Middle frontal gyrus (tissue), 1 donor: ENCODE measurements around the gene HDDC3.
"Not testable (repeated sequence)": the region's sequence is repeated elsewhere in the genome, so short reads cannot be mapped to it uniquely, and the experiment has no call there.

Experiments used
- DNase-seq: peaks from one replicate; pipeline ENCODE4 v3.0.0-alpha.2; 2015; ENCODE audit warnings: low spot score; ENCODE audit errors: extremely low spot score

The HDDC3 gene

GRCh38 chr15:90930861-90931574 lies 1.3 kb downstream of the HDDC3 start:
- no peak for DNase-seq

GRCh38 chr15:90929246-90930019 lies 2.9 kb downstream of the HDDC3 start:
- no peak for DNase-seq

GRCh38 chr15:90928106-90928505 lies 4.2 kb downstream of the HDDC3 start:
- not testable (repeated sequence) for DNase-seq

DNA sequence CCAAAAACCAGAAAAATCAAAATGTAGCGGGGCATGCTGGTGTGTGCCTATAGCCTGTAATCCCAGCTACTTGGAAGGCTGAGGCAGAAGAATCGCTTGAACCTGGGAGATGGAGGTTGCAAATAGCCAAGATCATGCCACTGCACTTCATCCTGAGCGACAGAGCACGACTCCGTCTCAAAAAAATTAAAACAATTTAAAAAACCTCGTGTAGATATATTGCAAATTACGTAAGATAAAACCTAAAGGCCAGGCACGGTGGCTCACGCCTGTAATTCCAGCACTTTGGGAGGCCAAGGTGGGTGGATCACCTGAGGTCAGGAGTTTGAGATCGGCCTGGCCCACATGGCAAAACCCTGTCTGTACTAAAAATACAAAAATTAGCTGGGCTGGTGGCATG lies 5.6 kb downstream of the HDDC3 start:
- not testable (repeated sequence) for DNase-seq

GRCh38 chr15:90924375-90924774 lies 8.0 kb downstream of the HDDC3 start:
- no peak for DNase-seq

DNA sequence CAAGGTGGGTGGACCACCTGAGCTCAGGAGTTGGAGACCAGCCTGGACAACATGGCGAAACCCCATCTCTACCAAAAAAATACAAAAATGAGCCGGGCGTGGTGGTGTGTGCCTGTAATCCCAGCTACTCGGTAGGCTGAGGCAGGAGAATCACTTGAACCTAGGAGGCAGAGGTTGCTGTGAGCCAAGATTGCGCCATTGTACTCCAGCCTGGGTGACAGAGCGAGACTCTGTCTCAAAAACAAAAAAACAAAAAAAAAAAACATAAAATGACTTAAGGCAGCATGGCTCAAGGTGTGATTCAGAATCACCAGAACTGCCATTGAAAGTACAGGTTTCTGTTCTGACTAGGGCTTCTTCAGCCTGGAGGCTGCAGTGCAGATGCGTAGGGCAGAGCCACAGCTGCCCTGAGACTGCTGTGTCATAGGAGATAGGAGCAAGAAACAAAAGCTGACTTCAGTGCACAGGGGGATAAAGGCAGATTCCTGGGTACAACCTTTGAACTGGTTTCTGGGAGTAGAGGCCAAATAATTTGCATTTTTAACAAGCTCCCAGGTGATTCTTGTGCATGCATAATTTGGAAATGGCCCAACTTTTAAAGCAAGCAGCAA lies 9.5 kb downstream of the HDDC3 start:
- DNase-seq, result not testable (repeated sequence)

GRCh38 chr15:90921887-90922286 lies 10.5 kb downstream of the HDDC3 start:
- DNase-seq, result no peak

GRCh38 chr15:90918835-90919234 lies 13.5 kb downstream of the HDDC3 start:
- DNase-seq, result no peak

DNA sequence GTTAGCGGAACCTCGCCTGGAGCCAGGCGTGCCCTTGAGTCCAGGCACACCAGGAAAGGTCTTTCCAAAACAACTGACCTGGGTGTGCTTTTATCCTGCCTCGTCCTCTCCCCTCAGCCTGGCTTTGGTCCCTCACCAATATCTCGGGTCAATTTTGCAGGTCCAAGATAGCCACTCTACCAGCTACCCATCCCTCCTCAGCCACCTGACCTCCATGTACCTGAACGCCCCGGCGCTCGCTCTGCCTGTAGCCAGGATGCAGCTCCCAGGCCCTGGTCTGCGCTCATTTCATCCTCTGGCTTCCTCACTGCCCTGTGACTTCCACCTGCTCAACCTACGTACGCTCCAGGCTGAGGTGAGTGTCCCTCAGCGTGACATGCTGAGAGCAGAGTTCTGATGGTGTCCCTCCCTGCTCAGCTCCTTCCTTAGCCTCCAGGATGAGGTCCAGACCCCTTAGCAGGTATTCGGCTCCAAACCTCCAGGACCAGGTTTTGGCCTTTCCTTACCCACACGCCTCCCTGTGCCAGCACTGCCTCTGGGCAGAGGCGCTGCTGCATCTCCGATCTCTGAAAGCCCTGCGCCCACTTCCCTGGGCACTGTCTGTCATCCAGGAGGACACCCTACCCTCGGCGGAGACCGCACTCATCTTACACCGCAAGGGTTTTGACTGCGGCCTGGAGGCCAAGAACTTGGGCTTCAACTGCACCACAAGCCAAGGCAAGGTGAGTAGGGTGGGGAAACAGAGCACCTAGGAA lies 14.1 kb downstream of the HDDC3 start:
- DNase-seq, result no peak

DNA sequence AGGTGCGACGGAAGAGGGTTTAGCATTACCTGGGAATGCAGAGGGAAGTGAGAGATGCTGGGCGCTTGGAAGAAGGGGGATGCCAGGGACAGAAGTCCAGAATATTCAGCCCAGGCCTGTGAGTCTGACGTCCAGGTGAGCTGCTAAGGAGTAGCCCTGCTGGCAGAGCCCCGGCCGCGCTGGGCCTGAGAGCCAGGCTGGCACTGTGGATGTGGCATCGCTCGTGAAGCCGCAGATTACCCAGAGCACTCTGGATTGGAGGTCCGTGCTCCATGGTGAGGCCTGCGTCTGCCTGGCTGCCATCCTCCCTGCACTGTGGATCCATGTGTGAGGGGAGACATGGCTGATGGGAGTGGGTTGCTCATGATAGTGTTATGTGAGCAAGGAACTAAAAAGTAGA lies 14.8 kb downstream of the HDDC3 start:
- DNase-seq, result no peak

DNA sequence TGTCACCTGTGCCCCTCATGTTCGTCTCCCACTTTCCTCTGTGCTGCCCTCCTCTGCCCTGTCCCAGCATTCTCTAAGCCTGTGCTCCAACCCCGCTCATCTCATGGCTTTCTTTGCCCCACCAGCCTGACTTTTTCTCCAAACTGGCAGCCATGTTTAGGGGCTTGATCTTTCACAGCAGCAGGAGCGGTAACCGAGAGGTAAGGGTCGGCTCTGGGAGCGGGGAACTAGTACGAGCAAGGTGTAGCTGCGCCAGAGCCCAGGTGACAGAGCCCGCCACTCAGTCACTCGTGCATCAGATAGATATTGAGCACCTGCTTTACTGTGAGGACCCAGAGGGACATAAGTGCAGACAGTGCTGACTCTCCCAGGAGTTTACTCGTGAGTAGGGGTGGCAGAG lies 15.9 kb downstream of the HDDC3 start:
- DNase-seq, result no peak

DNA sequence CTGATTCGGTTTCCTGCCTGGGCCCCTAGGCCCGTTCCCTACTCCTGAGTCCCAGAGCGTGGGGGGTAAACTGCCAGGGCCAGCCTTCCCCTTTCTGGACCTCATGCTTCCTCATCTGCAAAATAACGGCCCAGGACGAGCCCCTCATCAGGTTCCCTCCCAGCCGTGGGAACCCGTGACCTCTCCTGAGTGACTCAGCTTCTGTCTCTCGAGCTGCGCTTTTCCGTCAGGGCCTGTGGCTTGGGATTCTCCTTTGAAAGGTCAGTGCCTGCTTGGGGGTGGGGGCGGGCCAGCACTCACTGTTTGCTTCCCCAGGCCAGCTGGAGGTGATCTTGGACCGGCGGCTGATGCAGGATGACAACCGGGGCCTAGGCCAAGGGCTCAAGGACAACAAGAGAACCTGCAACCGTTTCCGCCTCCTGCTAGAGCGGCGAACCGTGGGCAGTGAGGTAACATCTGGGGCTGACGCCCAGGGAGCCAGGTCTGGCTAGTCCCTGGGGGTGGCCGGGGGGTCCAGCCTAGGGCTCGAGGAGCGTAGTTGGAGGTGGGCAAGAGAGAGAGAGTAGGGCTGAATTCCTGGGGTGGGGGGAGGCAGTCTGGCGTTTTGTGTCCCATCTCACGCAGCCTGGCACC lies 16.4 kb downstream of the HDDC3 start:
- DNase-seq, result no peak

DNA sequence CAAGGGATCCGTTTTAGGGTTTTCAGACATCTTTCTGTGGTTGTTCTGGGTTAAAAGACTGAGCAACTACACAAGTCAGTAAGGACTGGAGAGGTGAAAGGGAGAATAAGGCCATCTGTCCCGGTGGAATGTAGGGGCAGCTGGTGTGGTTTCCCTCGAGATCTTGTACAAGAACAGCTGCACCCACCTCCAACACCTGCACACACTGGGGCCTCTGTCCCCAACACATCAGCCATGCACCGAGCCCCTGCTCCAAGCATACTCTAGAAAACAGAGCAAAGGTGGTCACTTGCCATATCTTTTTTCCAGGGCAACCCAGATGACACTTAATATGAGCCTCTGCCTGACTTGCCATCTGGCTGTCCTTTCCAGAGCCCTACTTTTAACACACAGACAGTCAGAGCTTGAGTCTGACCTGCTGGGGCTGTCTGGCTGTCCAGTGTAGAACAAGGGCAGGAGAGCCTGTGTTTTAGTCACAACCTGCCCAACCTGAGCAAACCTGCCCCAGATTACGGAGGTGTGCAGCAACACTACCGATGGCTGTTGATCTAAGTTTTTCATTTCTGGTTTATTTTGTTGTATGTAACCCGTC lies 17.0 kb downstream of the HDDC3 start:
- DNase-seq, result no peak

GRCh38 chr15:90914305-90915080 lies 17.9 kb downstream of the HDDC3 start:
- DNase-seq, result no peak

DNA sequence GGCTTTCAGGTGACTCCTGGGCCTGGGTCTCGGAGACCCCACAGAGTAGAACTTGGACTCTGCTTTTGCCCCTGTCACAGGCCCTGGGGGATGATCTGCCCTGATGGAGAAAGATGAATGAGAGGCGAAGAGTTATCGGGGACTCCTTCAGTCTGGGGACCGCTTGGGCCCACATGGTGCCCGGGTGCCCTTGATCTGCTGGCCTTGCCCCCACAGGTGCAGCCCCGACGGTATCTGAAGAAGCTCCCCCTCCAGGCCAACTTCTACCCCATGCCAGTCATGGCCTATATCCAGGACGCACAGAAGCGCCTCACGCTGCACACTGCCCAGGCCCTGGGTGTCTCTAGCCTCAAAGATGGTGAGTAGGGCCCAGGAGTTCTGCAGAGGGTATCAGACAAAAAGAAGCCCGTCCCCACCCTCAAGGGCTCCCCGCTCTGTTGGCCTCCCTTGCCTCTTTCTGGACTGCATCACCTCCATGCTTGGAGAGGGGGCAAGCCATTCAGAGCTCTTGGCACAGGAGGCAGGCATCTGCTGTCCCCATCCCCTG lies 18.9 kb downstream of the HDDC3 start:
- no peak for DNase-seq

DNA sequence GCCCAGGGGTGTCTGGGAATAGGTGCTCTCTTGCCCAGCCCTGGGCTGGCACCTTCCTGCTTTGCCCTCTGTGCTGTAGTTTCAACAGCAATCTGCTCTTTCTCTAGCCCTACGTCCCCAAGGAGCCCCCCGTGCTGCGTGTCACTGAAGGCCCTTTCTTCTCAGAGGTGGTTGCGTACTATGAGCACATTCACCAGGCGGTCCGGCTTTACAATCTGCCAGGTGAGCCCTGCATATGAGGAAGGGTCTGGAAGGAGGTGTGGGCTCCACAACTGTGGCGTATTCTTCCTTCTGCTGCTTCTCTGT lies 19.6 kb downstream of the HDDC3 start:
- no peak for DNase-seq

DNA sequence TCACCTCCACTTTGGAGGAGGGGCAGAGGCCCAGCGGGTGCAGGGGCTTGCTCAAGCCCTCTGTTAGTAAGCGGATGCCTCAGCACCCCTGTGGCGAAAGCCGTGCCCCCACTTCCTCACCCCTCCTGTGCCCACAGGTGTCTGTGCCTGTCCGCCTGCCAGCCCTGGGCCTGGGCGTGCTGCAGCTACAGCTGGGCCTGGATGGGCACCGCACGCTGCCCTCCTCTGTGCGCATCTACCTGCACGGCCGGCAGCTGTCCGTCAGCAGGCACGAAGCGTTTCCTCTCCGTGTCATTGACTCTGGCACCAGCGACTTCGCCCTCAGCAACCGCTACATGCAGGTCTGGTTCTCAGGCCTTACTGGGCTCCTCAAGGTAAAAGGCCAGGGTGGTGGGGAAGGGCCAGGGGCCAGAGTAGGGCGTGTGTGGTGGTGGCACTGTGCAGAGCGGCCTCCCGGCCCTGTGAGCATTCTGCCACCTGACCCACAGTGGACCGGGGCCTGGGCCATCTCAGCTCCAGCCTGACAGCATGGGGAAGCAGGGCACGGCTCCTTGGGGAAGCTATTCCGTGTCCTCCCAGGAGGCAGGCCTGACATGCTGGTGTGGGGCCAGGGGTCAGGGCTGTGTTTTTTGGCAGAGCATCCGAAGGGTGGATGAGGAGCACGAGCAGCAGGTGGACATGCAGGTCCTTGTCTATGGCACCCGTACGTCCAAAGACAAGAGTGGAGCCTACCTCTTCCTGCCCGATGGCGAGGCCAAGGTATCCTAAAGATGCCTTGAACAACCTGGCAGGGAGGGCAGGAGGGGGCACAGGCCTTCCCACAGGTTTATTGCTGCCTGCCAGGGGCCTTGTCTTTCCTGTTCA lies 20.2 kb downstream of the HDDC3 start:
- DNase-seq, result no peak

DNA sequence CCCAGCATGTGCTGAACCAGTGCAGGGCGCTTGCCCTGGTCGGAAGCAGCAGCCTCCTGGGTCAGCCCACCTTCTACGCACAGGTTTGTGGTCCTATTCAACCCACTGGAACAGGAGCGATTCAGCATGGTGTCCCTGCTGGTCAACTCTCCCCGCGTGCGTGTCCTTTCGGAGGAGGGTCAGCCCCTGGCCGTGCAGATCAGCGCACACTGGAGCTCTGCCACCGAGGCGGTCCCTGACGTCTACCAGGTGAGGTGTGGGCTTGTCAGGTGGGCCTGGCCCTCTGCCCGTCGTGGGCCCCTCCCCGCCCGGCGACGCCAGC lies 21.1 kb downstream of the HDDC3 start:
- DNase-seq, result no peak
